SK-N-SH treated with all-trans-retinoic acid at 6 μM for 48 hours (cell line): Measurements from ENCODE around the gene USP4.

Experiments
- ARNTL ChIP-seq: fragments of 450-650 bp; formaldehyde crosslinking; IDR thresholded peaks from 2 replicates; pipeline ENCODE4 v1.5.0; 2020; ENCODE audit warnings: low read depth, mild to moderate bottlenecking, moderate library complexity, borderline replicate concordance
- ESRRG ChIP-seq: fragments of 250-450 bp; sonication (Bioruptor Pico); IDR thresholded peaks from 2 replicates; pipeline ENCODE4 v1.6.1; 2021; ENCODE audit warnings: mild to moderate bottlenecking
- POU6F1 ChIP-seq: fragments of 250-450 bp; sonication (Bioruptor Pico); IDR thresholded peaks from 2 replicates; pipeline ENCODE4 v1.8.0; 2021; ENCODE audit warnings: low read depth, mild to moderate bottlenecking, moderate library complexity, borderline replicate concordance
- ZC3H10 ChIP-seq: fragments of 250-450 bp; sonication (Bioruptor Pico); IDR thresholded peaks from 2 replicates; pipeline ENCODE4 v1.5.1; 2021; ENCODE audit warnings: mild to moderate bottlenecking, moderate library complexity
- ZNF8 ChIP-seq: fragments of 450-650 bp; formaldehyde crosslinking; IDR thresholded peaks from 2 replicates; pipeline ENCODE4 v1.5.0; 2020; ENCODE audit warnings: mild to moderate bottlenecking, moderate library complexity

- TF ChIP-seq ZC3H10 (no peak), ARNTL (no peak), ZNF8 (CRISPR knock-in tag) (no peak), POU6F1 (no peak), ESRRG (CRISPR knock-in tag) (no peak)
Measured at GRCh38 chr3:49359623-49360022, 19.8 kb upstream of the USP4 start.
